ENCODE results near the gene METTL15. TPM values are rescaled to one million over a fixed set of nuclear protein-coding genes. Genes with fewer than 3 reads are reported as not detected.

The METTL15 gene
- total RNA-seq, 2 donors from 2014 or later = 17.1 to 20.4 TPM

GRCh38 chr11:28110821-28111200, 2.6 kb downstream of the METTL15 start:
- peaks cover 12% of the 10 kb centered on the region for H3K36me3 Mint-ChIP-seq (ENCODE audit: low read depth)

DNA sequence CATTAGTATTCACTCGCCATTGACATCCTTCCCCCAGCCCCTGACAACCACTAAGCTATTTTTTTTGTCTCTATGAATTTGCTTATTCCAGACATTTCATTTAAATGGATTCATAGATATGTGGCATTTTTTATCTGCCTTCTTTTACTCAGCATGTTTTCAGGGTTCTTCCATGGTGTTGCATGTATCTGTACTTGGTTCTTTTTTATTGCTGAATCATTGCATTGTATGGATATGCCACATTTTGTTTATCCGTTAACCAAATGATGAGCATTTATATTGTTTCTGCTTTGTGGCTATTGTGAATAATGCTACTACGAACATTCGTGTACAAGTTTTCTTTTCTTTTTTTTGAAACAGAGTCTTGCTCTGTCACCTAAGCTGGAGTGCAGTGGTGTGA, 5.9 kb downstream of the METTL15 start:
- Mint-ChIP-seq H3K4me1 (peaks cover 13% of the 10 kb centered on the region), H3K4me3 (no peak overlapping the region), H3K36me3 (ENCODE audit: low read depth) (peaks cover 12% of the 10 kb centered on the region), H3K27ac (no peak overlapping the region), H3K27me3 (ENCODE audit: insufficient read depth) (no peaks in the 10 kb centered on the region), H3K9me3 (no peaks in the 10 kb centered on the region)
- Histone ChIP-seq H3K36me3 (ENCODE audit: control insufficient read depth, insufficient read depth, low read length) (peaks cover 14% of the 10 kb centered on the region), H3K4me1 (ENCODE audit: control insufficient read depth, insufficient read depth, low read length) (no peaks in the 10 kb centered on the region), H3K9ac (ENCODE audit: extremely low read depth, low read length, poor library complexity, severe bottlenecking) (no peak overlapping the region), H3K27me3 (ENCODE audit: control insufficient read depth, insufficient read depth, low read length, poor library complexity, severe bottlenecking) (no peaks in the 10 kb centered on the region), H3K4me3 (ENCODE audit: low read length) (no peak overlapping the region), H3K9me3 (ENCODE audit: control insufficient read depth, low read length) (no peaks in the 10 kb centered on the region), H3K27ac (ENCODE audit: low read depth, low read length) (no peak overlapping the region)
- no peak for DNase-seq
- TF ChIP-seq CTCF (conservative IDR thresholded peaks at IDR 0.05) = no peak
- 82 to 98% methylated on average over 2 to 4 of the region's 4 CpGs for WGBS, 2 experiments (ENCODE audit: insufficient coverage in 1 of 2, insufficient read length in 1 of 2)

More at GRCh38 chr11:28110821-28111200, 2.6 kb downstream of the METTL15 start:
- no peaks in the 10 kb centered on the region for H3K27me3 ChIP-seq (ENCODE audit: control insufficient read depth, insufficient read depth, low read length, poor library complexity, severe bottlenecking)
- Mint-ChIP-seq H3K9me3 (no peaks in the 10 kb centered on the region), H3K4me3 (peak overlapping the region; percentile 96), H3K4me1 (peaks cover 16% of the 10 kb centered on the region), H3K27ac (peak overlapping the region; percentile 95), H3K27me3 (ENCODE audit: insufficient read depth) (no peaks in the 10 kb centered on the region)
- H3K4me1 ChIP-seq (ENCODE audit: control insufficient read depth, insufficient read depth, low read length) = no peaks in the 10 kb centered on the region
- no peak for TF ChIP-seq CTCF (conservative IDR thresholded peaks at IDR 0.05)
- no peaks in the 10 kb centered on the region for H3K9me3 ChIP-seq (ENCODE audit: control insufficient read depth, low read length)
- peak; percentile 32 for DNase-seq
- H3K27ac ChIP-seq (ENCODE audit: low read depth, low read length) = no peak overlapping the region
- peak overlapping the region; percentile 81 for H3K9ac ChIP-seq (ENCODE audit: extremely low read depth, low read length, poor library complexity, severe bottlenecking)
- peak overlapping the region; percentile 99 for H3K4me3 ChIP-seq (ENCODE audit: low read length)
- H3K36me3 ChIP-seq (ENCODE audit: control insufficient read depth, insufficient read depth, low read length) = peaks cover 10% of the 10 kb centered on the region

DNA sequence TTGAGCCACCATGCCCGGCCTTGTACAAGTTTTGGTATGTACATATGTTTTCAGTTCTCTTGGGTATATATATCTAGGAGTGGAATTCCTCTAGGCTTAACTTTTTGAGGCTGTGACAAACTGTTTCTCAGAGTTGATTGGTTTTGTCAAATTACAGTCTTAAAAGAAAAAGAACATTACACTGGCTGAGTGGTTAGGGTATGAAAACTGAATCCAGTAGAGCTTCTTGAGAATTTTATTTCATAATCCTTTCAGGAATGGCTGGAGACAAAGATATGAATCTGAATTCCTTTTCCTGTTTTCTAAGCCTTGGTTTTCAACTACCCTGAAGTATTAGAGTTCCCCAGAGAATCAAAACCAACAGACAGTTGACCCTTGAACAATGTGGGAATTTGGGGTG, 6.5 kb downstream of the METTL15 start:
- 96% methylated on average over 1 of the region's 1 CpG; no CpG with 5 or more reads in 1 of the 2 experiments for WGBS, 2 experiments (ENCODE audit: insufficient coverage in 1 of 2, insufficient read length in 1 of 2)
- peaks cover 14% of the 10 kb centered on the region for H3K36me3 ChIP-seq (ENCODE audit: control insufficient read depth, insufficient read depth, low read length)
- H3K27me3 Mint-ChIP-seq (ENCODE audit: insufficient read depth) = no peaks in the 10 kb centered on the region
- H3K4me3 ChIP-seq (ENCODE audit: low read length) = no peak overlapping the region
- H3K27ac ChIP-seq (ENCODE audit: low read depth, low read length) = no peak overlapping the region
- H3K9ac ChIP-seq (ENCODE audit: extremely low read depth, low read length, poor library complexity, severe bottlenecking) = no peak overlapping the region
- H3K27ac Mint-ChIP-seq = no peak overlapping the region
- no peak for DNase-seq
- no peaks in the 10 kb centered on the region for H3K27me3 ChIP-seq (ENCODE audit: control insufficient read depth, insufficient read depth, low read length, poor library complexity, severe bottlenecking)
- H3K36me3 Mint-ChIP-seq (ENCODE audit: low read depth) = peaks cover 12% of the 10 kb centered on the region
- H3K4me1 Mint-ChIP-seq = peaks cover 7% of the 10 kb centered on the region
- no peaks in the 10 kb centered on the region for H3K9me3 ChIP-seq (ENCODE audit: control insufficient read depth, low read length)
- H3K4me1 ChIP-seq (ENCODE audit: control insufficient read depth, insufficient read depth, low read length) = no peaks in the 10 kb centered on the region
- H3K9me3 Mint-ChIP-seq = no peaks in the 10 kb centered on the region
- H3K4me3 Mint-ChIP-seq = no peak overlapping the region
- TF ChIP-seq CTCF (conservative IDR thresholded peaks at IDR 0.05) = no peak
